Type B pancreatic cell (in vitro differentiated cells): ENCODE results near the gene BAHD1. TPM values are rescaled to one million over a fixed set of nuclear protein-coding genes. Genes with fewer than 3 reads are reported as not detected.

Source experiments
- DNase-seq: peaks from one replicate; pipeline ENCODE4 v3.0.0; 2021; ENCODE audit warnings: mixed read lengths; ENCODE audit not compliant: unreplicated experiment; ENCODE audit errors: extremely low spot score
- H3K27ac Mint-ChIP-seq: 2 replicates; pipeline ENCODE4 v1.8.0; 2021; ENCODE audit warnings: mild to moderate bottlenecking, mixed read lengths
- H3K27me3 Mint-ChIP-seq: 2 replicates; pipeline ENCODE4 v1.8.0; 2021; ENCODE audit warnings: mixed read lengths
- H3K36me3 Mint-ChIP-seq: 2 replicates; pipeline ENCODE4 v1.8.0; 2021; ENCODE audit warnings: mixed read lengths
- H3K4me1 Mint-ChIP-seq: one replicate; pipeline ENCODE4 v1.8.0; 2021; ENCODE audit warnings: mixed read lengths; ENCODE audit not compliant: unreplicated experiment
- H3K4me3 Mint-ChIP-seq: 2 replicates; pipeline ENCODE4 v1.8.0; 2021; ENCODE audit warnings: mild to moderate bottlenecking, mixed read lengths
- H3K9me3 Mint-ChIP-seq: 2 replicates; pipeline ENCODE4 v1.8.0; 2021; ENCODE audit warnings: mixed read lengths
- CTCF ChIP-seq: fragments of 200-600 bp; sonication (generic); conservative IDR thresholded peaks from 2 replicates; pipeline ENCODE4 v1.5.0; 2021; ENCODE audit warnings: antibody characterized with exemption, mild to moderate bottlenecking
- total RNA-seq: library from RNA; stranded (reverse); gene quantifications from 2 replicates; pipeline ENCODE4 v1.2.1, GENCODE V29; 2021; ENCODE audit warnings: low replicate concordance

Gene BAHD1
- total RNA-seq, 1 donor from 2014 or later, result 21.6 TPM

GRCh38 chr15:40413036-40413435, 27.7 kb upstream of the BAHD1 start:
- Mint-ChIP-seq H3K4me1 (no peaks in the 10 kb centered on the region), H3K9me3 (no peaks in the 10 kb centered on the region), H3K36me3 (peaks cover 26% of the 10 kb centered on the region), H3K4me3 (no peak overlapping the region), H3K27me3 (no peaks in the 10 kb centered on the region), H3K27ac (no peak overlapping the region)
- no peak for TF ChIP-seq CTCF
- DNase-seq, result no peak

- H3K36me3 Mint-ChIP-seq, result peaks cover 26% of the 10 kb centered on the region
- TF ChIP-seq CTCF, result no peak
- H3K27ac Mint-ChIP-seq, result no peak overlapping the region
- H3K4me1 Mint-ChIP-seq, result no peaks in the 10 kb centered on the region
- DNase-seq, result no peak
- H3K4me3 Mint-ChIP-seq, result no peak overlapping the region
- H3K27me3 Mint-ChIP-seq, result no peaks in the 10 kb centered on the region
- no peaks in the 10 kb centered on the region for H3K9me3 Mint-ChIP-seq
These were observed 25.9 kb upstream of the BAHD1 start for GRCh38 chr15:40414816-40415215.

- peaks cover 26% of the 10 kb centered on the region for H3K36me3 Mint-ChIP-seq
- H3K4me1 Mint-ChIP-seq, result no peaks in the 10 kb centered on the region
- no peak for TF ChIP-seq CTCF
These were observed 25.5 kb upstream of the BAHD1 start for GRCh38 chr15:40415226-40415625.

GRCh38 chr15:40416056-40416455, 24.7 kb upstream of the BAHD1 start:
- H3K4me1 Mint-ChIP-seq, result peaks cover 3% of the 10 kb centered on the region
- no peaks in the 10 kb centered on the region for H3K9me3 Mint-ChIP-seq
- peaks cover 22% of the 10 kb centered on the region for H3K36me3 Mint-ChIP-seq
- H3K4me3 Mint-ChIP-seq, result no peak overlapping the region
- TF ChIP-seq CTCF, result no peak
- no peaks in the 10 kb centered on the region for H3K27me3 Mint-ChIP-seq
- H3K27ac Mint-ChIP-seq, result no peak overlapping the region
- no peak for DNase-seq

More at GRCh38 chr15:40415226-40415625, 25.5 kb upstream of the BAHD1 start:
- Mint-ChIP-seq H3K27me3 (no peaks in the 10 kb centered on the region), H3K27ac (no peak overlapping the region), H3K9me3 (no peaks in the 10 kb centered on the region), H3K4me3 (no peak overlapping the region)
- no peak for DNase-seq

GRCh38 chr15:40418126-40418525, 22.6 kb upstream of the BAHD1 start:
- H3K36me3 Mint-ChIP-seq, result peaks cover 15% of the 10 kb centered on the region

More at GRCh38 chr15:40418126-40418525, 22.6 kb upstream of the BAHD1 start:
- Mint-ChIP-seq H3K9me3 (no peaks in the 10 kb centered on the region), H3K27me3 (no peaks in the 10 kb centered on the region), H3K27ac (no peak overlapping the region), H3K4me3 (no peak overlapping the region), H3K4me1 (peaks cover 9% of the 10 kb centered on the region)
- DNase-seq, result no peak
- TF ChIP-seq CTCF, result no peak
